HG02870 (cell line): ENCODE measurements around the gene EPHB1.
"Not testable (repeated sequence)": the region's sequence is repeated elsewhere in the genome, so short reads cannot be mapped to it uniquely, and the experiment has no call there.

Source experiments
- ATAC-seq: cut with Tn5 transposase; IDR thresholded peaks from one replicate; pipeline ENCODE4 v1.9.1; 2021; ENCODE audit warnings: mild to moderate bottlenecking, moderate library complexity; ENCODE audit not compliant: unreplicated experiment

The EPHB1 gene

GRCh38 chr3:135023996-135024658 lies 229.1 kb downstream of the EPHB1 start:
- ATAC-seq = peak; percentile 66

GRCh38 chr3:135030768-135031615 lies 235.9 kb downstream of the EPHB1 start:
- not testable (repeated sequence) for ATAC-seq

- ATAC-seq = no peak
Observed at GRCh38 chr3:135033737-135034136, 238.7 kb downstream of the EPHB1 start.

- ATAC-seq = no peak
Observed at GRCh38 chr3:135034291-135034768, 239.3 kb downstream of the EPHB1 start.

- no peak for ATAC-seq
Observed at GRCh38 chr3:135034891-135035440, 239.9 kb downstream of the EPHB1 start.

DNA sequence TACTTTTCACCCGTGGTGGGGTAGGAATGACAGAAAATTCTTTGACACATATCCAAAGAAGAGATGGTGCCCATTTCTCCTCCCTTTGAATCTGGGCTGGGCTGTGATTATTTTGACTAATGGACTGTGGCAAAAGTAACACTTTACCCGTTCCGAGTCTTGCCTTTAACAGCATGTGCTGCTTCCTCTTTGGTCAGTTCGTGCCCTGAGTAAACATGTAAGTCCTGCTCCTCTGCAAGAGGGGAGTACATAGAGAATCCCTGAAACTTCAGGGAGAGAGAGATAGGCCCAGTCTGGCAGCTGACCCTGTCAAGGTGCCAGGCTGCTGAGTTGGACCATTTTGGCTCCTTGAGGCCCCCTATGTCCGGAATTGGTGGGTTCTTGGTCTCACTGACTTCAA lies 243.1 kb downstream of the EPHB1 start:
- ATAC-seq = no peak

DNA sequence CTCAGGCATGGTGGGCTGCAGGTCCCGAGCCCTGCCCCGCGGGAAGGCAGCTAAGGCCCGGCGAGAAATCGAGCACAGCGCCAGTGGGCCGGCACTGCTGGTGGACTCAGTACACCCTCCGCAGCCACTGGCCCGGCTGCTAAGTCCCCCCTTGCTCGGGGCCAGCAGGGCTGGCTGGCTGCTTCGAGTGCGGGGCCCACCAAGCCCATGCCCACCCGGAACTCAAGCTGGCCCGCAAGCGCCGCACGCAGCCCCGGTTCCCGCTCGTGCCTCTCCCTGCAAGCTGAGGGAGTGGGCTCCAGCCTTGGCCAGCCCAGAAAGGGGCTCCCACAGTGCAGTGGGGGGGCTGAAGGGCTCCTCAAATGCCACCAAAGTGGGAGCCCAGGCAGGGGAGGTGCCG lies 244.5 kb downstream of the EPHB1 start:
- not testable (repeated sequence) for ATAC-seq

- no peak for ATAC-seq
Observed at GRCh38 chr3:135040321-135041240, 245.5 kb downstream of the EPHB1 start.

DNA sequence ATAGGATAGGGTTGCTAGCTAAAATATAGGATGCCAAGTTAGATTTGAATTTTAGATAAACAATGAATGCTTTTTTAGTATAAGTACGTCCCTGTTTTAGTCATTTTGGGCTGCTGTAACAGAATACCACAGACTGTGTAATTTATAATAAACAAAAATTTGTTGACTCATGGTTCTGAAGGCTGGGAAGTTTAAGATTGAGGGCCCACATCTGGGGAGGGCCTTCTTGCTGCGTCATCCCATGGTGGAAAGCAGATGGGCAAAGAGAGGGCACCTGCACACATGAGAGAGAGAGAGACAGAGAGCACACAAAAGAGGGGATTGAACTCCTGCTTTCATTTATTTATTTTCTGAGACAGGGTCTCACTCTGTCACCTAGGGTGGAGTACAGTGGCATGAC lies 246.5 kb downstream of the EPHB1 start:
- ATAC-seq = no peak

DNA sequence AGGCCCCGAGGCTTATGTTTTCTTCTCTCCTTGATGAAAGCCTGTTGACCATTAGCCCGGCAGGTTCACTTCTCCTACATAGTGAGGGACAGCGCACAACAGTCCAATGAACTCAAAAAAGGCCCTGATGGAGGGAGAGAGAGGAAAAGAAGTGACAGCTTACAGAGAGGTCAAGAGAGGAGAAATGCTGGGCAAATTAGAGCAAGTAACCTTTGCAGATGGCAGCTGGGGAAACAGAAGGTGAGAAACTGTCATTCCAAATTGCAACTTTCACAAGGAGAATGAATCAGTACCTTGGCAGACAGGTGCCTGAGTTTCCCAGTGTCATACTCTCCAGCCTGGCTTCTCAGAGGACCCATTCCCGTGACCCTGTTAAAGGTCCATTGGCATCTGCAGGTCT lies 252.0 kb downstream of the EPHB1 start:
- ATAC-seq = no peak

DNA sequence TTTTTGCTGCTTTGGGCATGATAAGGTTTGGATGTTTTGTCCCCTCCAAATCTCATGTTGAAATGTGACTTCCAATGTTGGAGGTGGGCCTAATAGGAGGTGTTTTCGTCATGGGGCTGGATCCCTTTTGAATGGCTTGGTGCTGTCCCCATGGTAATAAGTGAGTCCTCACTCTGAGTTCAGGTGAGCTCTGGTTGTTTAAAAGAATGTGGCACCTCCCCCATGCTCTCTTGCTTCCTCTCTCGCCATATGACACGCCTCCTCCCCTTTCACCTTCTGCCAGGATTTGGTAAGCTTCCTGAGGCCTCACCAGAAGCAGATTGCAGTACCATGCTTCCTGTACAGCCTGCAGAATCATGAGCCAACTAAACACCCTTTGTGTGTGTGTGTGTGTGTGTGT lies 255.5 kb downstream of the EPHB1 start:
- no peak for ATAC-seq

- no peak for ATAC-seq
Observed at GRCh38 chr3:135051409-135051973, 256.4 kb downstream of the EPHB1 start.

- ATAC-seq = no peak
Observed at GRCh38 chr3:135055449-135055848, 260.4 kb downstream of the EPHB1 start.

DNA sequence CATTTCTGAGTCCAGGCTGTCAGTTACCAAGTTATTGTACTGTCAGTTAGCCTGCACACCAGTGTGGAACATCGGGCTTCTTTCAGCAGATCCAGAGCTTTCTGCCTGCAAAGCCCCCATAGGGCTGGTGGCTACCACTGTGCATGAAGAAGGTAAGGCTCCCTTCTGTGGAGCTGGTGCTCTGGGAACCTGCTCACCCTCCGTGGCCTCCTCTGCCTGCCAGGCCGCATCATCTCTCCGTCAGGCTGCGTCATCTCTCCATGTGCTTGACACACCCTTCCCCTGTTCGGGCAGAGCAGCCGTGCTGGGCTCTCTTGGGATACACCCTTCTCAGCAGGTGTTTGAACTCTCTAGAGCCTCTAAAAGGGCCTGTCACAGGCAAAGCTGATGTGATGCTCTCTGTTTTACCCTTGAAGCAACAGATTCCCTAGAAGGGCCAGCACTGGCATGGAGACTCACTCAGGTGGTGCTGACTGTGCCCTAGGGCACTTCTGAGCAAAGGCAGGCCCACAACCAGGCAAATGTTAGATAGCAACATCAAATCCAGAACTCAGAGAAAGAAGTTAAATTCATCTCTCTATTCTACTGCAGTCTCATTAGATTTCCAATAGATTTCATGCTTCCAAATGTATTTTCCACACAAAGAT lies 261.1 kb downstream of the EPHB1 start:
- no peak for ATAC-seq

DNA sequence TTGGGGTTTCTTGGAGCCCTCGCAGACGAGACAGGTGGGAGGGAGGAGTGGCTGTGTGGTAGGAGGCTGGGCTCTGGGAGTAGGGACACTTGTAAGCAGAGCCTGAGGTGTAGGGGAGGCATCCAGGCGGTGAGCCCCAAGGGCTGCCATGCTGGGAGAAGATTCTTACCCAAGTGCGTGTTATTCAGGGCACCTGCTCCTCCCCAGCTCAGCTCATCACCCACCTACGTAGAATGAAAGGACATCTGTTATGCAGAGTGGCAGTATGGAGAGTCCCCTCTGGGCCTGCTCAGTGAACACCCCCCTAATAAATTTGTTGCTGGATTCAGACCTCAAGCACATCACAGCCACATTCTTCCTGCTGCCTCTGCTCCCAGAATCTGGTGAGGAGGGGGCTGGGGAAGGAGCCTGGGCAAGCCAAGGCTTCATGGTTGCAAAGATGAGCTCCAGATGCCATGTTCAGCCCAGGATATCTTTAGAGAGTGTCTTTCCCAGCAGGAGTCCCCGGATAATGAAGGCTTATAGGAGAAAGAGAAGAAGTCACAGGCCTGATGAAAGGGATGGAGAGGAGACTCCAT lies 261.8 kb downstream of the EPHB1 start:
- no peak for ATAC-seq

- ATAC-seq = no peak
Observed at GRCh38 chr3:135057996-135058395, 262.9 kb downstream of the EPHB1 start.

DNA sequence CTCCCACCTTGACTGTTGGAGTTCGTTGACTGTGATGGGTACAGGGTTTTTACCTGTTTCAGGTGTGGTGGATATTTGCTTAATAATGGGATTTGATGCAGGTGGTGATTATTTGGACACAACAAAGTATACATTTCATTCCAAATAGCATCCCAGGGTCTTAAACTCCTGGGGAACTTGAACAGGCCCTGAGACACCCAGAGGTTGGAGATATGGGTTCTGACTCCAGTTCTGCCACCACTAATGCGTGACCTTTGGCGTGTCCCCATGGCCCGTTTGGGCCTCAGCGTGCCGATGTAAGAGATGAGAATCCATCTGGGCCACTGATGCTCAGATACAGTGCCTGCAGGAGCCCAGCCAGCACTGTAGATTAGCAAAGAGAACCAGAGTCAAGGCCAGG lies 264.5 kb downstream of the EPHB1 start:
- ATAC-seq = no peak

GRCh38 chr3:135066844-135067727 lies 272.0 kb downstream of the EPHB1 start:
- not testable (repeated sequence) for ATAC-seq

GRCh38 chr3:135068011-135068410 lies 273.0 kb downstream of the EPHB1 start:
- ATAC-seq = no peak
